Esophagus squamous epithelium (tissue), 5 donors: ENCODE data around the gene RUNX3. TPM values are rescaled to one million over a fixed set of nuclear protein-coding genes. Genes with fewer than 3 reads are reported as not detected.
A peak's percentile ranks its signal among the peaks of the same experiment; 100 is the strongest.

Experiments
- DNase-seq: peaks from one replicate; lab custom pipeline; 2025; lab: John Stamatoyannopoulos, UW
- H3K27ac ChIP-seq, 4 donors: fragments of 200-600 bp; sonication (generic); one replicate each; pipeline ENCODE4 v1.5.1; 2016 to 2019; ENCODE audit warnings: mild to moderate bottlenecking in 1 of 4
- H3K27me3 ChIP-seq, 4 donors: fragments of 200-600 bp; sonication (generic); 1 replicate in 3 of 4; 2 replicates in 1 of 4; pipeline versions ENCODE4 v1.5.1 to v1.6.0; 2017 to 2021; ENCODE audit warnings: antibody characterized with exemption in 1 of 4
- H3K36me3 ChIP-seq, 3 donors: fragments of 200-600 bp; sonication (generic); one replicate each; pipeline ENCODE4 v1.5.1; 2016 to 2019
- H3K4me1 ChIP-seq, 3 donors: fragments of 200-600 bp; sonication (generic); one replicate each; pipeline ENCODE4 v1.5.1; 2017 to 2019
- H3K4me3 ChIP-seq, 4 donors: fragments of 200-600 bp; sonication (generic); 1 replicate in 3 of 4; 2 replicates in 1 of 4; pipeline ENCODE4 v1.5.1; 2016 to 2019; ENCODE audit warnings: mild to moderate bottlenecking in 2 of 4, moderate library complexity in 1 of 4
- H3K9me3 ChIP-seq, 3 donors: fragments of 200-600 bp; sonication (generic); one replicate each; pipeline ENCODE4 v1.5.1; 2016 to 2019
- CTCF ChIP-seq, 6 experiments: fragments of 450-650 bp in 4 of 6; fragments of 200-600 bp in 2 of 6; sonication (generic) in 2 of 6; IDR thresholded peaks; one replicate each; pipeline ENCODE4 v1.5.1; 2016 to 2019; ENCODE audit warnings: antibody characterized with exemption in 6 of 6, mild to moderate bottlenecking in 4 of 6, moderate library complexity in 4 of 6
- POLR2A ChIP-seq, 4 donors: fragments of 450-650 bp; IDR thresholded peaks; one replicate each; pipeline ENCODE4 v1.6.1; 2017; ENCODE audit warnings: antibody characterized with exemption in 4 of 4, mild to moderate bottlenecking in 4 of 4, moderate library complexity in 3 of 4
- WGBS, 2 donors: methylation state at CpG; one replicate each; pipeline ENCODE4 v1.1.5; 2018; 5-methylcytosine and 5-hydroxymethylcytosine counted together
- intact Hi-C: fragments of 100-400 bp; cut with DNase I; formaldehyde crosslinking; loops from one replicate; pipeline ENCODE4 v1.15.0; 2022
- total RNA-seq, 4 donors: library from RNA; depleted of rRNA; stranded (reverse); fragments of >200 nt; gene quantifications; one replicate each; pipeline ENCODE4 v1.1.0, GENCODE V29; 2016
- donor health status: DM: yes; HTN: yes; CAD: no.

RUNX3 gene
- total RNA-seq, 4 donors from 2014 or later: 1.9 to 5.7 (median 3.1) TPM

GRCh38 chr1:24921412-24921811, 8.7 kb downstream of the RUNX3 start:
- H3K4me1 ChIP-seq: peaks cover 4 to 19% (median 7%) of the 10 kb centered on the region in 3 donors
- no peak overlapping the region for H3K4me3 ChIP-seq
- DNase-seq: no peak
- H3K36me3 ChIP-seq: no peaks in the 10 kb centered on the region
- no peaks in the 10 kb centered on the region for H3K9me3 ChIP-seq
- 60 to 74% methylated on average over 3 to 6 of the region's 6 CpGs for WGBS, 2 donors
- peaks cover 0 to 65% (median 6%) of the 10 kb centered on the region in 4 donors for H3K27me3 ChIP-seq
- TF ChIP-seq POLR2A (IDR thresholded peaks at IDR 0.05): no peak
- H3K27ac ChIP-seq: peak overlapping the region in 1 of 4 donors; percentile 2
- intact Hi-C loops: no loop called here

- H3K36me3 ChIP-seq: no peaks in the 10 kb centered on the region
- no peak for DNase-seq
- peaks cover 0 to 64% (median 2%) of the 10 kb centered on the region in 4 donors for H3K27me3 ChIP-seq
- intact Hi-C loops: no loop called here
- no peak overlapping the region for H3K4me3 ChIP-seq
- no peak overlapping the region for H3K27ac ChIP-seq
- TF ChIP-seq POLR2A (IDR thresholded peaks at IDR 0.05) (no peak), CTCF (IDR thresholded peaks at IDR 0.05) (no peak)
- 59 to 67% methylated on average over 8 of the region's 8 CpGs for WGBS, 2 donors
- no peaks in the 10 kb centered on the region for H3K9me3 ChIP-seq
- peaks cover 0 to 16% (median 0%) of the 10 kb centered on the region in 3 donors for H3K4me1 ChIP-seq
Measured at GRCh38 chr1:24920533-24920925, 9.5 kb downstream of the RUNX3 start.

- Histone ChIP-seq H3K4me1 (peaks cover 0 to 16% (median 0%) of the 10 kb centered on the region in 3 donors), H3K27me3 (peaks cover 0 to 59% (median 0%) of the 10 kb centered on the region in 4 donors), H3K27ac (no peak overlapping the region), H3K36me3 (no peaks in the 10 kb centered on the region), H3K4me3 (no peak overlapping the region), H3K9me3 (no peaks in the 10 kb centered on the region)
- TF ChIP-seq CTCF (IDR thresholded peaks at IDR 0.05) (no peak), POLR2A (IDR thresholded peaks at IDR 0.05) (no peak)
- 39 to 40% methylated on average over 16 of the region's 16 CpGs for WGBS, 2 donors
- intact Hi-C loops: no loop called here
- no peak for DNase-seq
Measured at GRCh38 chr1:24919791-24920532, 10.1 kb downstream of the RUNX3 start.

- Histone ChIP-seq H3K36me3 (no peaks in the 10 kb centered on the region), H3K4me3 (no peak overlapping the region), H3K4me1 (peaks cover 0 to 24% (median 0%) of the 10 kb centered on the region in 3 donors), H3K9me3 (no peaks in the 10 kb centered on the region), H3K27me3 (peaks cover 0 to 51% (median 0%) of the 10 kb centered on the region in 4 donors), H3K27ac (no peak overlapping the region)
- 73 to 78% methylated on average over 7 to 13 of the region's 17 CpGs for WGBS, 2 donors
- DNase-seq: no peak
- intact Hi-C loops: no loop called here
- no peak for TF ChIP-seq CTCF (IDR thresholded peaks at IDR 0.05)
- no peak for TF ChIP-seq POLR2A (IDR thresholded peaks at IDR 0.05)
Measured at GRCh38 chr1:24918995-24919605, 11.0 kb downstream of the RUNX3 start.

GRCh38 chr1:24918370-24918769, 11.7 kb downstream of the RUNX3 start:
- DNase-seq: no peak
- H3K4me3 ChIP-seq: no peak overlapping the region
- intact Hi-C loops: no loop called here
- no peak overlapping the region for H3K27ac ChIP-seq
- TF ChIP-seq CTCF (IDR thresholded peaks at IDR 0.05) (no peak), POLR2A (IDR thresholded peaks at IDR 0.05) (no peak)
- peaks cover 0 to 43% (median 0%) of the 10 kb centered on the region in 4 donors for H3K27me3 ChIP-seq
- H3K4me1 ChIP-seq: peaks cover 0 to 26% (median 0%) of the 10 kb centered on the region in 3 donors
- WGBS, 2 donors: no CpG with 5 or more reads among the region's 2 CpGs
- H3K9me3 ChIP-seq: no peaks in the 10 kb centered on the region
- H3K36me3 ChIP-seq: no peaks in the 10 kb centered on the region
